Activated CD8-positive, alpha-beta T cell treated with anti-CD3 and anti-CD28 coated beads, Interleukin-2, amount 10 ng/mL, durations not matched to agents 7 days and 5 days (primary cell): ENCODE measurements around the gene ZNF732. TPM values are rescaled to one million over a fixed set of nuclear protein-coding genes. Genes with fewer than 3 reads are reported as not detected.
"Not testable (repeated sequence)": the region's sequence is repeated elsewhere in the genome, so short reads cannot be mapped to it uniquely, and the experiment has no call there.

Experiments used
- ATAC-seq: fragments of 150-1000 bp; cut with Tn5 transposase; one replicate; pipeline ENCODE4 v1.10.0; 2021; ENCODE audit warnings: moderate library complexity
- CTCF ChIA-PET: fragments of 350-600 bp; sonication (Branson Sonifier 250); formaldehyde crosslinking; loops from one replicate; lab custom pipeline; 2021; ENCODE audit warnings: antibody characterized with exemption; lab: Charles Lee
- POLR2A ChIA-PET: fragments of 350-600 bp; sonication (Branson Sonifier 250); formaldehyde crosslinking; loops from one replicate; lab custom pipeline; 2021; ENCODE audit warnings: antibody characterized with exemption; lab: Charles Lee
- DNase-seq: peaks from one replicate; pipeline ENCODE4 v3.0.0-alpha.2; 2020
- H3K27ac Mint-ChIP-seq: one replicate; pipeline ENCODE4 v1.8.0; 2021; ENCODE audit warnings: mild to moderate bottlenecking, mixed read lengths
- H3K27me3 Mint-ChIP-seq: one replicate; pipeline ENCODE4 v1.8.0; 2021; ENCODE audit warnings: low read depth, mixed read lengths
- H3K36me3 Mint-ChIP-seq: one replicate; pipeline ENCODE4 v1.8.0; 2021; ENCODE audit warnings: low read depth, mixed read lengths
- H3K4me1 Mint-ChIP-seq: one replicate; pipeline ENCODE4 v1.8.0; 2021; ENCODE audit warnings: low read depth, mixed read lengths
- H3K4me3 Mint-ChIP-seq: one replicate; pipeline ENCODE4 v1.8.0; 2021; ENCODE audit warnings: mild to moderate bottlenecking, mixed read lengths
- H3K9me3 Mint-ChIP-seq: one replicate; pipeline ENCODE4 v1.8.0; 2022; ENCODE audit warnings: mixed read lengths; ENCODE audit not compliant: insufficient read depth
- total RNA-seq, 2 experiments: library from RNA; stranded (reverse); gene quantifications; one replicate each; pipeline ENCODE4 v1.2.3, GENCODE V29; 2021

The ZNF732 gene
- total RNA-seq, 2 experiments from 2014 or later = not detected

GRCh38 chr4:309807-310206, 4.5 kb upstream of the ZNF732 start:
- H3K4me3 Mint-ChIP-seq = no peak overlapping the region
- peaks cover 15% of the 10 kb centered on the region for H3K4me1 Mint-ChIP-seq
- peaks cover 5% of the 10 kb centered on the region for H3K36me3 Mint-ChIP-seq
- DNase-seq (no peak), ATAC-seq (no peak)
- no peak overlapping the region for H3K27ac Mint-ChIP-seq
- POLR2A ChIA-PET = no interaction called here
- no peaks in the 10 kb centered on the region for H3K27me3 Mint-ChIP-seq
- H3K9me3 Mint-ChIP-seq = peaks cover 37% of the 10 kb centered on the region
- CTCF ChIA-PET = no interaction called here

- ChIA-PET POLR2A (no interaction called here), CTCF (no interaction called here)
- peaks cover 15% of the 10 kb centered on the region for H3K4me1 Mint-ChIP-seq
- H3K27me3 Mint-ChIP-seq = no peaks in the 10 kb centered on the region
- H3K9me3 Mint-ChIP-seq = peaks cover 55% of the 10 kb centered on the region
- peaks cover 10% of the 10 kb centered on the region for H3K36me3 Mint-ChIP-seq
- no peak for ATAC-seq
- no peak overlapping the region for H3K27ac Mint-ChIP-seq
- DNase-seq = no peak
- no peak overlapping the region for H3K4me3 Mint-ChIP-seq
Measured at GRCh38 chr4:306551-306961, 1.3 kb upstream of the ZNF732 start.

GRCh38 chr4:304516-304915, 758 bp downstream of the ZNF732 start:
- Mint-ChIP-seq H3K4me1 (peaks cover 15% of the 10 kb centered on the region), H3K9me3 (peaks cover 45% of the 10 kb centered on the region)
- H3K27me3 Mint-ChIP-seq, H3K36me3 Mint-ChIP-seq, ATAC-seq, POLR2A ChIA-PET, H3K4me3 Mint-ChIP-seq, H3K27ac Mint-ChIP-seq, CTCF ChIA-PET, DNase-seq: not testable (repeated sequence)

GRCh38 chr4:302381-302780, 2.9 kb downstream of the ZNF732 start:
- ChIA-PET CTCF (no interaction called here), POLR2A (no interaction called here)
- Mint-ChIP-seq H3K27ac (no peak overlapping the region), H3K4me3 (no peak overlapping the region), H3K4me1 (peaks cover 15% of the 10 kb centered on the region), H3K27me3 (no peaks in the 10 kb centered on the region), H3K9me3 (peaks cover 45% of the 10 kb centered on the region), H3K36me3 (peaks cover 10% of the 10 kb centered on the region)
- DNase-seq (no peak), ATAC-seq (no peak)

GRCh38 chr4:294732-295131, 10.5 kb downstream of the ZNF732 start:
- Mint-ChIP-seq H3K27ac (no peak overlapping the region), H3K4me3 (no peak overlapping the region), H3K9me3 (peaks cover 32% of the 10 kb centered on the region), H3K4me1 (no peaks in the 10 kb centered on the region), H3K36me3 (no peaks in the 10 kb centered on the region), H3K27me3 (no peaks in the 10 kb centered on the region)
- ChIA-PET POLR2A (no interaction called here), CTCF (no interaction called here)
- ATAC-seq (no peak), DNase-seq (no peak)

- Mint-ChIP-seq H3K4me3 (no peak overlapping the region), H3K27ac (no peak overlapping the region), H3K27me3 (no peaks in the 10 kb centered on the region), H3K36me3 (no peaks in the 10 kb centered on the region), H3K9me3 (peaks cover 28% of the 10 kb centered on the region), H3K4me1 (no peaks in the 10 kb centered on the region)
- ChIA-PET POLR2A (no interaction called here), CTCF (no interaction called here)
- DNase-seq = no peak
- ATAC-seq = no peak
Measured at GRCh38 chr4:288891-289290, 16.4 kb downstream of the ZNF732 start.

GRCh38 chr4:273309-274017, 31.8 kb downstream of the ZNF732 start:
- no peak overlapping the region for H3K4me3 Mint-ChIP-seq
- ATAC-seq = no peak
- ChIA-PET CTCF (interaction anchor here (0.6 kb wide), 1 partner anchor 60 kb away, joined by 3 read pairs; no protein-coding TSS in a partner anchor), POLR2A (no interaction called here)
- H3K4me1 Mint-ChIP-seq = no peaks in the 10 kb centered on the region
- no peak overlapping the region for H3K27ac Mint-ChIP-seq
- H3K36me3 Mint-ChIP-seq = peaks cover 21% of the 10 kb centered on the region
- no peak for DNase-seq
- peaks cover 81% of the 10 kb centered on the region for H3K9me3 Mint-ChIP-seq
- no peaks in the 10 kb centered on the region for H3K27me3 Mint-ChIP-seq

GRCh38 chr4:271492-272103, 33.7 kb downstream of the ZNF732 start:
- ChIA-PET POLR2A (no interaction called here), CTCF (no interaction called here)
- Mint-ChIP-seq H3K9me3 (peaks cover 66% of the 10 kb centered on the region), H3K4me1 (no peaks in the 10 kb centered on the region), H3K27ac (no peak overlapping the region), H3K4me3 (no peak overlapping the region), H3K27me3 (no peaks in the 10 kb centered on the region), H3K36me3 (peaks cover 21% of the 10 kb centered on the region)
- no peak for DNase-seq
- no peak for ATAC-seq

- H3K27ac Mint-ChIP-seq, H3K4me1 Mint-ChIP-seq, H3K27me3 Mint-ChIP-seq, DNase-seq, H3K36me3 Mint-ChIP-seq, POLR2A ChIA-PET, ATAC-seq, H3K4me3 Mint-ChIP-seq, CTCF ChIA-PET: not testable (repeated sequence)
- H3K9me3 Mint-ChIP-seq = peaks cover 63% of the 10 kb centered on the region
Measured at GRCh38 chr4:259240-259639, 46.0 kb downstream of the ZNF732 start.

GRCh38 chr4:256492-256891, 48.8 kb downstream of the ZNF732 start:
- no peaks in the 10 kb centered on the region for H3K27me3 Mint-ChIP-seq
- DNase-seq (no peak), ATAC-seq (no peak)
- POLR2A ChIA-PET = no interaction called here
- H3K4me1 Mint-ChIP-seq = no peaks in the 10 kb centered on the region
- no peak overlapping the region for H3K4me3 Mint-ChIP-seq
- no peak overlapping the region for H3K27ac Mint-ChIP-seq
- CTCF ChIA-PET = no interaction called here
- H3K9me3 Mint-ChIP-seq = peaks cover 68% of the 10 kb centered on the region
- peaks cover 4% of the 10 kb centered on the region for H3K36me3 Mint-ChIP-seq

- H3K36me3 Mint-ChIP-seq = peaks cover 4% of the 10 kb centered on the region
- peaks cover 59% of the 10 kb centered on the region for H3K9me3 Mint-ChIP-seq
- H3K27me3 Mint-ChIP-seq = no peaks in the 10 kb centered on the region
- ATAC-seq (no peak), DNase-seq (no peak)
- ChIA-PET CTCF (no interaction called here), POLR2A (no interaction called here)
- H3K27ac Mint-ChIP-seq = no peak overlapping the region
- no peaks in the 10 kb centered on the region for H3K4me1 Mint-ChIP-seq
- no peak overlapping the region for H3K4me3 Mint-ChIP-seq
Measured at GRCh38 chr4:253936-254756, 51.1 kb downstream of the ZNF732 start.

GRCh38 chr4:252065-252601, 53.1 kb downstream of the ZNF732 start:
- no peak for ATAC-seq
- ChIA-PET CTCF (no interaction called here), POLR2A (no interaction called here)
- no peak for DNase-seq
- Mint-ChIP-seq H3K27ac (no peak overlapping the region), H3K4me1 (no peaks in the 10 kb centered on the region), H3K4me3 (no peak overlapping the region), H3K9me3 (peaks cover 68% of the 10 kb centered on the region), H3K27me3 (no peaks in the 10 kb centered on the region), H3K36me3 (peaks cover 8% of the 10 kb centered on the region)
